Right lobe of liver (tissue), 4 donors: ENCODE results near the gene PPAN.

Source experiments
- POLR2A ChIP-seq: fragments of 450-650 bp; IDR thresholded peaks from one replicate; pipeline ENCODE4 v1.6.1; 2017; ENCODE audit warnings: antibody characterized with exemption, mild to moderate bottlenecking
- TF ChIP-seq, protein P1 (sequence below), 4 donors: fragments of 200-600 bp in 3 of 4; fragments of 450-650 bp in 1 of 4; IDR thresholded peaks; one replicate each; pipeline versions ENCODE4 v1.5.1 to v1.8.0; 2016 to 2022; ENCODE audit warnings: antibody characterized with exemption in 4 of 4, mild to moderate bottlenecking in 2 of 4
- donor health status: DM: no; HTN: no; CAD: no.
- donor health status: DM: no; HTN: no; CAD: no.
- donor health status: DM: no; HTN: yes; CAD: no.

DNA sequence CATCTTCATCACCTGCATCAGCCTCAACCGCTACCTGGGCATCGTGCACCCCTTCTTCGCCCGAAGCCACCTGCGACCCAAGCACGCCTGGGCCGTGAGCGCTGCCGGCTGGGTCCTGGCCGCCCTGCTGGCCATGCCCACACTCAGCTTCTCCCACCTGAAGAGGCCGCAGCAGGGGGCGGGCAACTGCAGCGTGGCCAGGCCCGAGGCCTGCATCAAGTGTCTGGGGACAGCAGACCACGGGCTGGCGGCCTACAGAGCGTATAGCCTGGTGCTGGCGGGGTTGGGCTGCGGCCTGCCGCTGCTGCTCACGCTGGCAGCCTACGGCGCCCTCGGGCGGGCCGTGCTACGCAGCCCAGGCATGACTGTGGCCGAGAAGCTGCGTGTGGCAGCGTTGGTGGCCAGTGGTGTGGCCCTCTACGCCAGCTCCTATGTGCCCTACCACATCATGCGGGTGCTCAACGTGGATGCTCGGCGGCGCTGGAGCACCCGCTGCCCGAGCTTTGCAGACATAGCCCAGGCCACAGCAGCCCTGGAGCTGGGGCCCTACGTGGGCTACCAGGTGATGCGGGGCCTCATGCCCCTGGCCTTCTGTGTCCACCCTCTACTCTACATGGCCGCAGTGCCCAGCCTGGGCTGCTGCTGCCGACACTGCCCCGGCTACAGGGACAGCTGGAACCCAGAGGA, 7.9 kb downstream of the PPAN start:
- TF ChIP-seq, protein P1, sequence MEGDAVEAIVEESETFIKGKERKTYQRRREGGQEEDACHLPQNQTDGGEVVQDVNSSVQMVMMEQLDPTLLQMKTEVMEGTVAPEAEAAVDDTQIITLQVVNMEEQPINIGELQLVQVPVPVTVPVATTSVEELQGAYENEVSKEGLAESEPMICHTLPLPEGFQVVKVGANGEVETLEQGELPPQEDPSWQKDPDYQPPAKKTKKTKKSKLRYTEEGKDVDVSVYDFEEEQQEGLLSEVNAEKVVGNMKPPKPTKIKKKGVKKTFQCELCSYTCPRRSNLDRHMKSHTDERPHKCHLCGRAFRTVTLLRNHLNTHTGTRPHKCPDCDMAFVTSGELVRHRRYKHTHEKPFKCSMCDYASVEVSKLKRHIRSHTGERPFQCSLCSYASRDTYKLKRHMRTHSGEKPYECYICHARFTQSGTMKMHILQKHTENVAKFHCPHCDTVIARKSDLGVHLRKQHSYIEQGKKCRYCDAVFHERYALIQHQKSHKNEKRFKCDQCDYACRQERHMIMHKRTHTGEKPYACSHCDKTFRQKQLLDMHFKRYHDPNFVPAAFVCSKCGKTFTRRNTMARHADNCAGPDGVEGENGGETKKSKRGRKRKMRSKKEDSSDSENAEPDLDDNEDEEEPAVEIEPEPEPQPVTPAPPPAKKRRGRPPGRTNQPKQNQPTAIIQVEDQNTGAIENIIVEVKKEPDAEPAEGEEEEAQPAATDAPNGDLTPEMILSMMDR (IDR thresholded peaks at IDR 0.05), result no peak
- TF ChIP-seq POLR2A, result peak; percentile 29
